H1 (cell line): ENCODE results near the gene TCFL5. TPM values are rescaled to one million over a fixed set of nuclear protein-coding genes. Genes with fewer than 3 reads are reported as not detected.

Experiments used
- CTCF ChIA-PET: fragments of 300-600 bp; sonication (Branson Sonifier 250); formaldehyde crosslinking; loops from one replicate; lab custom pipeline; 2021; ENCODE audit not compliant: partially characterized antibody; lab: Charles Lee
- POLR2A ChIA-PET: fragments of 300-600 bp; sonication (Branson Sonifier 250); formaldehyde crosslinking; loops from one replicate; lab custom pipeline; 2021; ENCODE audit warnings: inconsistent platforms; ENCODE audit not compliant: partially characterized antibody; lab: Charles Lee
- DNase-seq, 2 experiments: peaks; one replicate each; pipeline versions ENCODE4 v3.0.0 to v3.0.0-alpha.2; 2010 to 2022; ENCODE audit warnings: low spot score in 2 of 2, low read depth in 1 of 2, mixed read lengths in 1 of 2
- FAIRE-seq: peaks from 2 replicates; lab custom pipeline; 2011; peaks lifted over from hg19 to GRCh38; lab: Jason Lieb, UNC
- H2AFZ ChIP-seq: 2 replicates; pipeline ENCODE4 v1.8.1; 2012; ENCODE audit warnings: low read length, inconsistent platforms
- H2AK5ac ChIP-seq: 2 replicates; pipeline ENCODE4 v1.6.1; 2013; ENCODE audit warnings: low read depth, low read length
- H2BK120ac ChIP-seq: replicated peaks from 2 replicates; pipeline ENCODE3; 2013; ENCODE audit warnings: low read depth, low read length, inconsistent platforms
- H2BK12ac ChIP-seq: 2 replicates; pipeline ENCODE4 v1.6.1; 2013; ENCODE audit warnings: low read depth, low read length
- H2BK15ac ChIP-seq: 2 replicates; pipeline ENCODE4 v1.6.1; 2013; ENCODE audit warnings: low read length
- H2BK20ac ChIP-seq: 2 replicates; pipeline ENCODE4 v1.6.1; 2013; ENCODE audit warnings: low read length
- H2BK5ac ChIP-seq: 2 replicates; pipeline ENCODE4 v1.6.1; 2013; ENCODE audit warnings: low read depth, low read length
- H3K14ac ChIP-seq: 2 replicates; pipeline ENCODE4 v1.6.1; 2013; ENCODE audit warnings: inconsistent platforms; ENCODE audit not compliant: insufficient read length
- H3K18ac ChIP-seq: 2 replicates; pipeline ENCODE4 v1.6.1; 2013; ENCODE audit warnings: low read length; ENCODE audit errors: extremely low read depth
- H3K23ac ChIP-seq: 2 replicates; pipeline ENCODE4 v1.6.1; 2013; ENCODE audit warnings: inconsistent platforms; ENCODE audit not compliant: insufficient read length
- H3K23me2 ChIP-seq: 2 replicates; pipeline ENCODE4 v1.6.1; 2013; ENCODE audit warnings: low read depth, low read length
- H3K27ac ChIP-seq: 2 replicates; pipeline ENCODE4 v1.6.1; 2011; ENCODE audit warnings: low read depth, low read length, inconsistent platforms
- H3K27me3 ChIP-seq, 4 experiments: replicated peaks in 1 of 4; 1 replicate in 1 of 4; 2 replicates in 3 of 4; pipeline versions ENCODE4 v1.6.1 to v1.8.1; 2011 to 2013; ENCODE audit warnings: low read length in 3 of 4, mild to moderate bottlenecking in 3 of 4, inconsistent platforms in 2 of 4, mixed read lengths in 2 of 4, moderate library complexity in 1 of 4; ENCODE audit not compliant: control insufficient read depth in 3 of 4, insufficient read depth in 3 of 4; ENCODE audit errors: extremely low read depth in 1 of 4
- H3K36me3 ChIP-seq, 4 experiments: 2 replicates each; pipeline versions ENCODE4 v1.6.1 to v1.8.1; 2011 to 2013; ENCODE audit warnings: mild to moderate bottlenecking in 4 of 4, low read length in 3 of 4, moderate library complexity in 2 of 4, control low read depth in 1 of 4, inconsistent platforms in 1 of 4; ENCODE audit not compliant: insufficient read depth in 4 of 4, control insufficient read depth in 2 of 4
- H3K4ac ChIP-seq: replicated peaks from 2 replicates; pipeline ENCODE3; 2013; ENCODE audit warnings: low read length, low read depth, mixed read lengths, inconsistent platforms; ENCODE audit not compliant: insufficient read length
- H3K4me1 ChIP-seq, 4 experiments: replicated peaks in 1 of 4; 1 replicate in 1 of 4; 2 replicates in 3 of 4; pipeline versions ENCODE4 v1.6.1 to v1.8.1; 2011 to 2013; ENCODE audit warnings: low read length in 3 of 4, inconsistent platforms in 2 of 4, mixed read lengths in 1 of 4; ENCODE audit not compliant: insufficient read depth in 4 of 4, control insufficient read depth in 3 of 4
- H3K4me2 ChIP-seq, 2 experiments: 2 replicates each; pipeline versions ENCODE4 v1.6.1 to v1.8.1; 2011 to 2013; ENCODE audit warnings: low read depth in 2 of 2, low read length in 2 of 2, control low read depth in 1 of 2, inconsistent platforms in 1 of 2, mild to moderate bottlenecking in 1 of 2; ENCODE audit not compliant: insufficient read depth in 1 of 2
- H3K4me3 ChIP-seq, 4 experiments: fragments of 200-600, 300-600 bp in 1 of 4; sonication (generic), shearing (Covaris generic), sonication (Bioruptor Twin) in 1 of 4; 2 replicates each; pipeline versions ENCODE4 v1.5.1 to v1.8.1; 2011 to 2016; ENCODE audit warnings: low read length in 4 of 4, low read depth in 3 of 4, control low read depth in 2 of 4, inconsistent platforms in 2 of 4, mild to moderate bottlenecking in 2 of 4, mixed read lengths in 1 of 4, moderate library complexity in 1 of 4; ENCODE audit not compliant: insufficient read depth in 2 of 4; ENCODE audit errors: extremely low read depth in 1 of 4
- H3K56ac ChIP-seq: replicated peaks from 2 replicates; pipeline ENCODE3; 2013; ENCODE audit warnings: low read depth, mild to moderate bottlenecking, mixed read lengths, low read length, inconsistent platforms; ENCODE audit not compliant: insufficient read length
- H3K79me1 ChIP-seq: 2 replicates; pipeline ENCODE4 v1.6.1; 2013; ENCODE audit warnings: low read depth, low read length, control low read depth
- H3K79me2 ChIP-seq, 2 experiments: 2 replicates each; pipeline versions ENCODE4 v1.6.1 to v1.8.1; 2012 to 2013; ENCODE audit warnings: low read length in 2 of 2, mild to moderate bottlenecking in 2 of 2, inconsistent platforms in 1 of 2; ENCODE audit not compliant: insufficient read depth in 2 of 2, control insufficient read depth in 1 of 2
- H3K9ac ChIP-seq, 4 experiments: replicated peaks in 1 of 4; 1 replicate in 1 of 4; 2 replicates in 3 of 4; pipeline versions ENCODE4 v1.6.1 to v1.8.1; 2011 to 2013; ENCODE audit warnings: low read depth in 3 of 4, low read length in 3 of 4, control low read depth in 2 of 4, mild to moderate bottlenecking in 2 of 4, moderate library complexity in 2 of 4, inconsistent platforms in 1 of 4; ENCODE audit errors: extremely low read depth in 1 of 4
- H3K9me3 ChIP-seq, 2 experiments: 2 replicates each; pipeline versions ENCODE4 v1.6.1 to v1.8.1; 2012 to 2013; ENCODE audit warnings: mild to moderate bottlenecking in 2 of 2, moderate library complexity in 2 of 2, control low read depth in 1 of 2, inconsistent platforms in 1 of 2, low read depth in 1 of 2, low read length in 1 of 2, mixed read lengths in 1 of 2; ENCODE audit not compliant: insufficient read depth in 2 of 2
- H4K20me1 ChIP-seq, 2 experiments: replicated peaks in 1 of 2; 2 replicates each; pipeline versions ENCODE3 to v1.8.1; 2011 to 2013; ENCODE audit warnings: inconsistent platforms in 2 of 2, low read length in 2 of 2, mild to moderate bottlenecking in 1 of 2; ENCODE audit not compliant: insufficient read depth in 2 of 2, control insufficient read depth in 1 of 2
- H4K5ac ChIP-seq: 2 replicates; pipeline ENCODE4 v1.6.1; 2013; ENCODE audit warnings: low read length, low read depth, mixed read lengths, inconsistent platforms; ENCODE audit not compliant: insufficient read length
- H4K8ac ChIP-seq: 2 replicates; pipeline ENCODE4 v1.8.0; 2013; ENCODE audit warnings: mild to moderate bottlenecking, moderate library complexity, low read length, inconsistent platforms; ENCODE audit not compliant: insufficient read depth; ENCODE audit errors: extremely low read depth
- H4K91ac ChIP-seq: replicated peaks from 2 replicates; pipeline ENCODE3; 2013; ENCODE audit warnings: low read length, mixed read lengths, inconsistent platforms; ENCODE audit not compliant: insufficient read length
- ASH2L ChIP-seq: fragments of 200-600, 300-600 bp; sonication (generic); IDR thresholded peaks from one replicate; pipeline ENCODE4 v1.7.1; 2017; ENCODE audit warnings: low read length
- BACH1 ChIP-seq: IDR thresholded peaks from 2 replicates; pipeline ENCODE4 v1.6.1; 2012; ENCODE audit warnings: low read length, improper control_type of control experiment
- BCL11A ChIP-seq, 2 experiments: IDR thresholded peaks; one replicate each; pipeline ENCODE4 v1.6.1; 2011; ENCODE audit warnings: low read depth in 2 of 2, low read length in 2 of 2, mild to moderate bottlenecking in 2 of 2
- EZH2 ChIP-seq: fragments of 200-600 bp; sonication (generic); IDR thresholded peaks from 2 replicates; pipeline ENCODE4 v1.7.1; 2012; ENCODE audit warnings: low read depth, mild to moderate bottlenecking, moderate library complexity, low read length, inconsistent platforms; ENCODE audit not compliant: severe bottlenecking
- SUZ12 ChIP-seq: fragments of 200-600 bp; sonication (generic); IDR thresholded peaks from 2 replicates; pipeline ENCODE4 v1.6.1; 2012; ENCODE audit warnings: mild to moderate bottlenecking, inconsistent platforms, low read length, moderate library complexity, mixed read lengths
- TEAD4 ChIP-seq: IDR thresholded peaks from 2 replicates; pipeline ENCODE4 v1.6.1; 2012; ENCODE audit warnings: low read depth, low read length, inconsistent platforms, mixed read lengths
- WGBS, 2 experiments: shearing (Covaris generic) in 1 of 2; methylation state at CpG; one replicate each; pipeline versions ENCODE4 v1.1.6 to v1.1.7; 2013 to 2015; ENCODE audit warnings: low lambda C conversion rate in 2 of 2, mixed read lengths in 2 of 2, inconsistent platforms in 1 of 2, low coverage in 1 of 2, missing lambda C conversion rate in 1 of 2; ENCODE audit not compliant: insufficient replicate concordance in 2 of 2, insufficient coverage in 1 of 2, insufficient read length in 1 of 2; ENCODE audit errors: extremely low coverage in 1 of 2, missing lambda C conversion rate in 1 of 2; 5-methylcytosine and 5-hydroxymethylcytosine counted together
- polyA plus RNA-seq, 7 experiments: library from polyadenylated mRNA; depleted of rRNA in 3 of 7; stranded (reverse) in 5 of 7; unstranded in 2 of 7; fragments of >200 nt in 5 of 7; fragments of 200-250 nt in 2 of 7; gene quantifications; 1 replicate in 5 of 7; 2 replicates in 1 of 7; 4 replicates in 1 of 7; pipeline versions ENCODE4 v1.2.1 to v1.2.3, GENCODE V29; 2011 to 2013; ENCODE audit warnings: missing spikeins in 2 of 7, mixed read lengths in 2 of 7
- total RNA-seq: library from RNA; stranded (reverse); fragmentation: NEBNext Ultra II Directional; extraction: Animal tissue kit (Norgen Biotek cat#: 25700); gene quantifications from 2 replicates; pipeline ENCODE4 v1.2.1, GENCODE V29; 2021

Gene TCFL5
- total and polyA plus RNA-seq, 2 of the 8 experiments (the other 6 are each of a cell fraction or from before 2014, with no cell fraction given): 6.2 to 15.0 TPM

- H4K20me1 ChIP-seq: peaks cover 6 to 14% of the 10 kb centered on the region in 2 experiments
- no peak for TF ChIP-seq ASH2L
- no peak for TF ChIP-seq BACH1
- TF ChIP-seq TEAD4: no peak
- no peak for TF ChIP-seq SUZ12
- no peak for TF ChIP-seq BCL11A (IDR thresholded peaks at IDR 0.05; ENCODE audit: low read depth in 2 of 2, low read length in 2 of 2)
- TF ChIP-seq EZH2: no peak
- no peaks in the 10 kb centered on the region for H3K79me1 ChIP-seq
- no peak overlapping the region for H4K91ac ChIP-seq
- peaks cover 0 to 3% of the 10 kb centered on the region in 2 experiments; a peak in 1 of 4 replicates for H3K9me3 ChIP-seq
- H3K56ac ChIP-seq: no peak overlapping the region
- H3K36me3 ChIP-seq: peaks cover 48 to 76% (median 61%) of the 10 kb centered on the region in 4 experiments
- H2BK15ac ChIP-seq: no peak overlapping the region
- POLR2A ChIA-PET: interaction anchor here (0.8 to 8.5 kb wide), 7 partner anchors 11 to 50 kb away, joined by 3 to 88 read pairs (median 3); no protein-coding TSS in a partner anchor
- no peak overlapping the region for H2BK12ac ChIP-seq
- H3K4me3 ChIP-seq: no peak overlapping the region
- no peak overlapping the region for H2BK20ac ChIP-seq
- H3K23ac ChIP-seq: no peak overlapping the region
- no peaks in the 10 kb centered on the region for H3K79me2 ChIP-seq
- FAIRE-seq (no peak), DNase-seq (no peak)
- H2BK5ac ChIP-seq: no peak overlapping the region
- H3K27ac ChIP-seq: no peak overlapping the region
- H3K18ac ChIP-seq: no peak overlapping the region
- no peak overlapping the region for H3K14ac ChIP-seq
- H2AK5ac ChIP-seq: no peak overlapping the region
- no peak overlapping the region for H3K4me2 ChIP-seq
- CTCF ChIA-PET: interaction anchor here (0.7 to 6.4 kb wide), 4 partner anchors 11 to 81 kb away, joined by 4 to 56 read pairs (median 6); no protein-coding TSS in a partner anchor
- H4K5ac ChIP-seq: no peak overlapping the region
- WGBS, 2 experiments: 88% methylated on average over 8 of the region's 8 CpGs; no CpG with 5 or more reads in 1 of the 2 experiments
- H3K9ac ChIP-seq: no peak overlapping the region
- H2AFZ ChIP-seq: no peak overlapping the region
- no peak overlapping the region for H2BK120ac ChIP-seq
- no peaks in the 10 kb centered on the region for H3K23me2 ChIP-seq
- H3K27me3 ChIP-seq: no peaks in the 10 kb centered on the region
- H3K4ac ChIP-seq: no peak overlapping the region
- no peak overlapping the region for H4K8ac ChIP-seq
- H3K4me1 ChIP-seq: peaks cover 0 to 15% (median 7%) of the 10 kb centered on the region in 4 experiments; a peak in 5 of 7 replicates
Observed at GRCh38 chr20:62889411-62889810, 27.8 kb upstream of the TCFL5 start.
